ENCODE results near the gene COPE. TPM values are rescaled to one million over a fixed set of nuclear protein-coding genes. Genes with fewer than 3 reads are reported as not detected.
"Not testable (repeated sequence)": the region's sequence is repeated elsewhere in the genome, so short reads cannot be mapped to it uniquely, and the experiment has no call there.

COPE gene
- total RNA-seq, 4 donors from 2014 or later, result 170 to 245 (median 224) TPM

- Histone ChIP-seq H3K36me3 (peaks cover 18 to 97% (median 18%) of the 10 kb centered on the region in 3 donors), H3K4me3 (no peak overlapping the region), H3K27ac (no peak overlapping the region), H3K9me3 (no peaks in the 10 kb centered on the region), H3K4me1 (no peaks in the 10 kb centered on the region), H3K27me3 (no peaks in the 10 kb centered on the region)
- intact Hi-C loops (cut with DNase I), result no loop called here
- TF ChIP-seq CTCF (IDR thresholded peaks at IDR 0.05) (no peak), POLR2A (IDR thresholded peaks at IDR 0.05) (no peak)
- 79 to 94% methylated on average over 6 to 8 of the region's 29 CpGs for WGBS, 2 donors
- DNase-seq, result no peak
These were observed 15.8 kb downstream of the COPE start for GRCh38 chr19:18903156-18904037.

- H3K4me3 ChIP-seq; intact Hi-C loops (cut with DNase I); H3K4me1 ChIP-seq; H3K9me3 ChIP-seq; H3K27ac ChIP-seq; H3K27me3 ChIP-seq; DNase-seq: not testable (repeated sequence)
- 94 to 100% methylated on average over 4 of the region's 5 CpGs for WGBS, 2 donors
- H3K36me3 ChIP-seq, result peaks cover 14 to 91% (median 18%) of the 10 kb centered on the region in 3 donors
These were observed 16.7 kb downstream of the COPE start for GRCh38 chr19:18902519-18902918.

GRCh38 chr19:18901491-18901890, 17.7 kb downstream of the COPE start:
- DNase-seq, result no peak
- WGBS, 2 donors, result 93 to 97% methylated on average over 6 of the region's 7 CpGs
- Histone ChIP-seq H3K27ac (no peak overlapping the region), H3K4me3 (no peak overlapping the region), H3K4me1 (peaks cover 0 to 5% (median 4%) of the 10 kb centered on the region in 3 donors), H3K27me3 (peaks cover 0 to 12% (median 0%) of the 10 kb centered on the region in 4 donors), H3K9me3 (no peaks in the 10 kb centered on the region), H3K36me3 (peaks cover 12 to 81% (median 14%) of the 10 kb centered on the region in 3 donors)
- intact Hi-C loops (cut with DNase I), result no loop called here
- TF ChIP-seq CTCF (IDR thresholded peaks at IDR 0.05) (no peak), POLR2A (IDR thresholded peaks at IDR 0.05) (no peak)

- Histone ChIP-seq H3K36me3 (peaks cover 8 to 75% (median 14%) of the 10 kb centered on the region in 3 donors), H3K4me3 (no peak overlapping the region), H3K9me3 (no peaks in the 10 kb centered on the region), H3K4me1 (peaks cover 0 to 10% (median 9%) of the 10 kb centered on the region in 3 donors), H3K27ac (no peak overlapping the region), H3K27me3 (peaks cover 0 to 17% (median 0%) of the 10 kb centered on the region in 4 donors)
- TF ChIP-seq POLR2A (IDR thresholded peaks at IDR 0.05) (no peak), CTCF (IDR thresholded peaks at IDR 0.05) (no peak)
- intact Hi-C loops (cut with DNase I), result no loop called here
- DNase-seq, result no peak
- WGBS, 2 donors, result 60 to 91% methylated on average over 2 to 4 of the region's 17 CpGs
These were observed 18.3 kb downstream of the COPE start for GRCh38 chr19:18900700-18901481.

GRCh38 chr19:18899624-18900560, 19.3 kb downstream of the COPE start:
- H3K4me3 ChIP-seq, result no peak overlapping the region
- H3K27ac ChIP-seq, result no peak overlapping the region
- intact Hi-C loops (cut with DNase I), result no loop called here
- H3K9me3 ChIP-seq, result no peaks in the 10 kb centered on the region
- TF ChIP-seq POLR2A (IDR thresholded peaks at IDR 0.05) (no peak), CTCF (IDR thresholded peaks at IDR 0.05) (no peak)
- H3K4me1 ChIP-seq, result peaks cover 7 to 19% (median 18%) of the 10 kb centered on the region in 3 donors
- peaks cover 8 to 65% (median 14%) of the 10 kb centered on the region in 3 donors for H3K36me3 ChIP-seq
- no peak for DNase-seq
- 86 to 96% methylated on average over 4 of the region's 20 CpGs for WGBS, 2 donors
- peaks cover 3 to 26% (median 7%) of the 10 kb centered on the region in 4 donors for H3K27me3 ChIP-seq
